Psoas muscle (tissue), 8 donors: Measurements from ENCODE around the gene GPR132. TPM values are rescaled to one million over a fixed set of nuclear protein-coding genes. Genes with fewer than 3 reads are reported as not detected.
"Not testable (repeated sequence)": the region's sequence is repeated elsewhere in the genome, so short reads cannot be mapped to it uniquely, and the experiment has no call there.

Experiments
- ATAC-seq, 4 donors: fragments of 200-7000 bp; cut with Tn5 transposase; one replicate each; pipeline ENCODE4 v1.9.1; 2020; ENCODE audit warnings: moderate library complexity in 3 of 4, mild to moderate bottlenecking in 2 of 4
- DNase-seq, 2 donors: peaks; one replicate each; pipeline ENCODE4 v3.0.0-alpha.2; 2020
- H3K27ac ChIP-seq: fragments of 200-600 bp; one replicate; pipeline ENCODE4 v1.8.0; 2022
- H3K27me3 ChIP-seq, 3 donors: fragments of 200-600 bp in 1 of 3; one replicate each; pipeline versions ENCODE4 v1.6.1 to v1.8.0; 2013 to 2022; ENCODE audit warnings: low read length in 2 of 3, mild to moderate bottlenecking in 2 of 3, moderate library complexity in 1 of 3; ENCODE audit not compliant: insufficient read depth in 3 of 3
- H3K36me3 ChIP-seq, 2 donors: fragments of 200-600 bp in 1 of 2; one replicate each; pipeline versions ENCODE4 v1.6.1 to v1.8.0; 2013 to 2022; ENCODE audit warnings: low read depth in 1 of 2, mild to moderate bottlenecking in 1 of 2, moderate library complexity in 1 of 2; ENCODE audit not compliant: insufficient read depth in 1 of 2
- H3K4me1 ChIP-seq: fragments of 200-600 bp; one replicate; pipeline ENCODE4 v1.8.0; 2022
- H3K4me3 ChIP-seq: fragments of 200-600 bp; one replicate; pipeline ENCODE4 v1.8.0; 2022; ENCODE audit warnings: mild to moderate bottlenecking
- H3K9me3 ChIP-seq: fragments of 200-600 bp; one replicate; pipeline ENCODE4 v1.8.0; 2022
- WGBS, 3 donors: extraction: QIAGEN DNeasy Blood & Tissue Kit; methylation state at CpG; one replicate each; pipeline versions ENCODE4 v1.1.6 to v1.1.7; 2013; 5-methylcytosine and 5-hydroxymethylcytosine counted together
- intact Hi-C, 2 donors: fragments of 100-400 bp; cut with DNase I; formaldehyde crosslinking; loops; one replicate each; pipeline versions ENCODE4 v1.11.0 to v1.14.2; 2022
- long read RNA-seq, 2 donors: library from polyadenylated mRNA; unstranded; transcript quantifications; one replicate each; pipeline ENCODE4 v2.0.0, GENCODE V29; 2021
- polyA plus RNA-seq, 3 donors: library from polyadenylated mRNA; stranded (reverse); fragments of 200-250 nt; gene quantifications; one replicate each; pipeline ENCODE4 v1.2.3, GENCODE V29; 2013
- total RNA-seq, 4 donors: library from RNA; stranded (reverse); fragmentation: NEBNext Ultra II Directional in 2 of 4; extraction: Animal tissue kit (Norgen Biotek cat#: 25700) in 2 of 4; gene quantifications; one replicate each; pipeline versions ENCODE4 v1.2.1 to v1.2.4, GENCODE V29; 2021 to 2023
- TF ChIP-seq, protein P1 (sequence below): fragments of 200-600 bp; IDR thresholded peaks from one replicate; pipeline ENCODE4 v1.8.0; 2022; ENCODE audit warnings: antibody characterized with exemption
- donor health status: healthy with polysubstance abuse.
- donor health status: DM: no; HTN: no; CAD: no; lungs with moderate emphysema.
- donor health status: Bipolar disorder and iron deficiency.
- donor health status: healthy.
- donor health status: DM: yes; HTN: yes; CAD: no.
- donor health status: DM: no; HTN: no; CAD: no.
- donor health status: DM: no; HTN: no; CAD: no.
- donor health status: DM: yes; HTN: yes; CAD: no.

Gene GPR132, protein sequence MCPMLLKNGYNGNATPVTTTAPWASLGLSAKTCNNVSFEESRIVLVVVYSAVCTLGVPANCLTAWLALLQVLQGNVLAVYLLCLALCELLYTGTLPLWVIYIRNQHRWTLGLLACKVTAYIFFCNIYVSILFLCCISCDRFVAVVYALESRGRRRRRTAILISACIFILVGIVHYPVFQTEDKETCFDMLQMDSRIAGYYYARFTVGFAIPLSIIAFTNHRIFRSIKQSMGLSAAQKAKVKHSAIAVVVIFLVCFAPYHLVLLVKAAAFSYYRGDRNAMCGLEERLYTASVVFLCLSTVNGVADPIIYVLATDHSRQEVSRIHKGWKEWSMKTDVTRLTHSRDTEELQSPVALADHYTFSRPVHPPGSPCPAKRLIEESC
- under 1 TPM; 0.34 to 0.60 (median 0.41) TPM for total RNA-seq
- under 1 TPM; 0.08 to 0.14 (median 0.13) TPM for polyA plus RNA-seq
- long read RNA-seq, donor 1 = 0 reads
- long read RNA-seq, donor 2, partial matches to known transcripts = 0 of 1 reads
- long read RNA-seq, donor 2, other reads (novel, unspliced or antisense) = 0 of 1 reads

DNA sequence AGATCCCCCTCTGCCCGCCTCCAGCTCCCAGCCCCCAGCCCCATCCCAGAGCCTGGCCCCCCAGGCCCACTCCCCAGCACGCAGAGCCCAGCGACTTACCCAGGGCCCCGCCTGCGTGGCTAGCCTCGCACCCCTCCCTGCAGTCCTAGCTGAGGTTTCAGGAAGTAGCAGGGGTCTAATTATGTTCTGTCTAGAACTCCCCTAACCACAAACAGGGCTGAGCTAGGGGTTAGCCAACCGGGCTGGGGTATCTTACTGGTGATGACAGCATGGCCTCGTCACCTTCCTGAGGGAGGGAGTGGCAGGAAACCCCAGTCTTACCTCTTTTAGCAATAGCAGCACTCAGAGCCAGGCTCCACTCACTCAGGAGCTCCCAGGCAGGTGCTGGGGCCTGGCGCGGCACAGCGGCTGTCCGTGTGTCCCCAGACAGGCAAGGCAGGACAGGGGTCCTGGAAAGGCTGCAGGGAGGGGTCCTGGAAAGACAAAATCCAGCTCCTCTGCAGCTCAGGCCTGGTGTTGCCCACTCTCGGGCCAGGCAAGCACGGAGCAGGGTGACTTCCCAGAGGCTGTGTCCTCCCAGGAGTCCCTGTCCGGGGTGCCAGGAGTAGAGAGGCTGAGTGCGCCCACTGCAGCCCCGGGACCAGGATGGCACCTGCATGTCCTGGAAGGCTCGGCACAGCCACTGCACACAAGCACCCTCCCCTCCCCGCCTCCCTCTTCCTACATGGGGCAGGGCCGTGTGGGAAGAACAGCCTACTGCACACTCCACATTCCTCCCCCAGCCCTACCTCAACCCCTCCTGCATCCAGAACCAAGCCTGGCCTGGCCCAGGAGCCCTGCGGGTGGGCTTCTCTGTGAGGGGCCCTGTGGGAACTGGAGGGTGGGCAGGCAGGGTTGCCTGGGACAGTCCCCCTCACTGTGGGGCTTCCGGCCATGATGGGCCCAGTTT lies at the start of gene GPR132:
TSS of gene GPR132 (minus strand) at position 151 of the 949 bp plus-strand sequence. CDS start 10,010 bp downstream, outside the sequence.
- Histone ChIP-seq H3K9me3 (no peaks in the 10 kb centered on the region), H3K36me3 (no peaks in the 10 kb centered on the region), H3K4me3 (peak within 1 kb of the TSS; percentile 25), H3K27me3 (no peaks in the 10 kb centered on the region), H3K27ac (no peak within 1 kb of the TSS), H3K4me1 (no peaks in the 10 kb centered on the region)
- 76 to 82% (median 79%) methylated on average over 22 of the region's 22 CpGs for WGBS, 3 donors
- ATAC-seq = peak; percentile 3 to 51 (median 36)
- DNase-seq = peak in 1 of 2 donors; percentile 68
- intact Hi-C loops = no loop called here
- TF ChIP-seq, protein P1, sequence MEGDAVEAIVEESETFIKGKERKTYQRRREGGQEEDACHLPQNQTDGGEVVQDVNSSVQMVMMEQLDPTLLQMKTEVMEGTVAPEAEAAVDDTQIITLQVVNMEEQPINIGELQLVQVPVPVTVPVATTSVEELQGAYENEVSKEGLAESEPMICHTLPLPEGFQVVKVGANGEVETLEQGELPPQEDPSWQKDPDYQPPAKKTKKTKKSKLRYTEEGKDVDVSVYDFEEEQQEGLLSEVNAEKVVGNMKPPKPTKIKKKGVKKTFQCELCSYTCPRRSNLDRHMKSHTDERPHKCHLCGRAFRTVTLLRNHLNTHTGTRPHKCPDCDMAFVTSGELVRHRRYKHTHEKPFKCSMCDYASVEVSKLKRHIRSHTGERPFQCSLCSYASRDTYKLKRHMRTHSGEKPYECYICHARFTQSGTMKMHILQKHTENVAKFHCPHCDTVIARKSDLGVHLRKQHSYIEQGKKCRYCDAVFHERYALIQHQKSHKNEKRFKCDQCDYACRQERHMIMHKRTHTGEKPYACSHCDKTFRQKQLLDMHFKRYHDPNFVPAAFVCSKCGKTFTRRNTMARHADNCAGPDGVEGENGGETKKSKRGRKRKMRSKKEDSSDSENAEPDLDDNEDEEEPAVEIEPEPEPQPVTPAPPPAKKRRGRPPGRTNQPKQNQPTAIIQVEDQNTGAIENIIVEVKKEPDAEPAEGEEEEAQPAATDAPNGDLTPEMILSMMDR = no peak

DNA sequence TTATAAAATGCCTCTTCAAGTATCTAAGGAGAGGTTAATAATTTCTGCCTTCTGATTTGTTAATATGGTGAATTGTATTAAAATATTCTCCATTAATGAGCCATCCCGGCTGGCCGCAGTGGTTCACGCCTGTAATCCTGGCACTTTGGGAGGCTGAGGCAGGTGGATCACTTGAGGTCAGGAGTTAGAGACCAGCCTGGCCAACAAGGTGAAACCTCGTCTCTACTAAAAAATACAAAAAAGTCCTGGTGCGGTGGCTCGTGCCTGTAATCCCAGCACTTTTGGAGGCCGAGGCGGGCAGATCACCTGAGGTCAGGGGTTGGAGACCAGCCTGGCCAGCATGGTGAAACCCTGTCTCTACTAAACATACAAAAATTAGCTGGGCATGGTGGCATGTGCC lies 44.0 kb upstream of the GPR132 start:
- H3K27me3 ChIP-seq = peaks cover 0 to 11% (median 0%) of the 10 kb centered on the region in 3 donors
- intact Hi-C loops, H3K4me1 ChIP-seq, H3K9me3 ChIP-seq, H3K36me3 ChIP-seq, H3K4me3 ChIP-seq, ATAC-seq, H3K27ac ChIP-seq, DNase-seq: not testable (repeated sequence)
- WGBS, 3 donors = 82 to 93% (median 87%) methylated on average over 7 to 8 of the region's 8 CpGs

DNA sequence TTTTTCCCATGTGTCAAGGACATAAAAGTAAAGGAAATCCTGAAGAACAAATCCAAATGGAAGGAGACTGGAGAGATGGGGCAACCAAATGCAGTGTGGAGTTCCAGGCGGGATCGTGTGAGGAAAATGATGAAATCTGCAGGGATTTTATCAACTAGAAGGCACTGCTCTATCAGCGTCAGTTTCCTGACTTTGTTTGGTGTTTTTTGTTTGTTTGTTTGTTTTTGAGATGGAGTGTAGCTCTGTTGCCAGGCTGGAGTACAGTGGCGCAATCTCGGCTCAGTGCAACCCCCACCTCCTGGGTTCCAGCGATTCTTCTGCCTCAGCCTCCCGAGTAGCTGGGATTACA lies 43.3 kb upstream of the GPR132 start:
- no peak overlapping the region for H3K4me3 ChIP-seq
- WGBS, 3 donors = 67 to 72% (median 70%) methylated on average over 7 of the region's 7 CpGs
- no peaks in the 10 kb centered on the region for H3K36me3 ChIP-seq
- TF ChIP-seq, protein P1 = no peak
- H3K27me3 ChIP-seq = peaks cover 0 to 19% (median 0%) of the 10 kb centered on the region in 3 donors
- H3K4me1 ChIP-seq = no peaks in the 10 kb centered on the region
- DNase-seq (no peak), ATAC-seq (no peak)
- no peak overlapping the region for H3K27ac ChIP-seq
- H3K9me3 ChIP-seq = no peaks in the 10 kb centered on the region
- intact Hi-C loops = no loop called here

DNA sequence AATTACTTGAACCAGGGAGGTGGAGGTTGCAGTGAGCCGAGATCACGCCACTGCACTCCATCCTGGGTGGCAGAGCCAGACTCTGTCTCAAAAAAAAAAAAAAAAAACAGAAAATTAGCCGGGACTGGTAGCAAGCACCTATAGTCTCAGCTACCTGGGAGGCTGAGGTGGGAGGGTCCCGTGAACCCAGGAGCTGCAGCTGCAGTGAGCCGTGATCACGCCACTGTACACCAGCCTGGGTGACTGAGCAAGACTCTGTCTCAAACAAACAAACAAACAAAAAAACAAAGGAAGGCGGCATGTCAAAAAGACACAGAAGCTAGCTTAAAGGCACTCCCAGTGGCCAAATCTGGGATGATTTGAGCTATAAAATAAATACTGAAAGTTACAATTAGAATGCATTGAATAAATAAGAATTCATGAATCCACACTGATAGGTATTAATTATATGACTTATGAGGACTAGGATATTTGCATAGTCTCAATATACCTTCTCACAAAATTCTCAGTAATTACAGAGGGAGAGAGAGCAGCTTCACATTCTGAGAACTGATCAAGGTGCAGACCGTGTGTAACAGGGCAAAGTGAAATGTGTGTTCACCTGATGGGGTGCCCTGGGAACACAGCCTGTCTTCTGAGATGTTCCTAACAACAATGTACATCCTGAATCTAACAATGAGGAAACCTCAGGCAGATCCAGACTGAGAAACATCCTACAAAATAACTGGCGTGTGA lies 42.7 kb upstream of the GPR132 start:
- Histone ChIP-seq H3K36me3 (no peaks in the 10 kb centered on the region), H3K27me3 (peaks cover 0 to 24% (median 4%) of the 10 kb centered on the region in 3 donors), H3K4me1 (no peaks in the 10 kb centered on the region), H3K9me3 (no peaks in the 10 kb centered on the region), H3K4me3 (no peak overlapping the region), H3K27ac (no peak overlapping the region)
- intact Hi-C loops = no loop called here
- TF ChIP-seq, protein P1 = no peak
- ATAC-seq = no peak
- 69 to 77% (median 75%) methylated on average over 9 of the region's 9 CpGs for WGBS, 3 donors
- DNase-seq = no peak
